ENCODE measurements around the gene IFNA10.

DNA sequence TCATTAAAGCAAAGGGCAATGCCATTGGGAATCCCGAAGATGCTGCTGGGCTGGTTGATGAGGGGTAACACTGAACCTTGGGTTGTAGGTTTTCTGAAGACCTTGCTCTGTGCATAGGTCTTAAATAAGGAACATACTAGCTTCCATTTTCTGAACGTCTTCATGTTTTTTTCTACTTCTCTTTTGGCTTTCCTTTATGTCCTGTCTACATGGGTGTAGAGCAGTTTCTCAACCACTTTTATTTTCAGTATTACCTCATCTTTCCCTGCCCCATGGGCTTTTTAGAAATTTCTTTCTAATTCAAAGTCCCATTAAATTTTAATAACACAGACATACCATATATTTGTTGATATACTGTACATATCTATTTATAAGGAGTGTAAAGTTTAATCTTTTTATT lies 33.0 kb upstream of the IFNA10 start, which contains the start of gene IFNA14:
- TF ChIP-seq POLR2AphosphoS5 (IDR thresholded peaks at IDR 0.05; ENCODE audit: low read depth) = no peak
- TF ChIP-seq, protein P1, sequence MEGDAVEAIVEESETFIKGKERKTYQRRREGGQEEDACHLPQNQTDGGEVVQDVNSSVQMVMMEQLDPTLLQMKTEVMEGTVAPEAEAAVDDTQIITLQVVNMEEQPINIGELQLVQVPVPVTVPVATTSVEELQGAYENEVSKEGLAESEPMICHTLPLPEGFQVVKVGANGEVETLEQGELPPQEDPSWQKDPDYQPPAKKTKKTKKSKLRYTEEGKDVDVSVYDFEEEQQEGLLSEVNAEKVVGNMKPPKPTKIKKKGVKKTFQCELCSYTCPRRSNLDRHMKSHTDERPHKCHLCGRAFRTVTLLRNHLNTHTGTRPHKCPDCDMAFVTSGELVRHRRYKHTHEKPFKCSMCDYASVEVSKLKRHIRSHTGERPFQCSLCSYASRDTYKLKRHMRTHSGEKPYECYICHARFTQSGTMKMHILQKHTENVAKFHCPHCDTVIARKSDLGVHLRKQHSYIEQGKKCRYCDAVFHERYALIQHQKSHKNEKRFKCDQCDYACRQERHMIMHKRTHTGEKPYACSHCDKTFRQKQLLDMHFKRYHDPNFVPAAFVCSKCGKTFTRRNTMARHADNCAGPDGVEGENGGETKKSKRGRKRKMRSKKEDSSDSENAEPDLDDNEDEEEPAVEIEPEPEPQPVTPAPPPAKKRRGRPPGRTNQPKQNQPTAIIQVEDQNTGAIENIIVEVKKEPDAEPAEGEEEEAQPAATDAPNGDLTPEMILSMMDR (IDR thresholded peaks at IDR 0.05; ENCODE audit: insufficient read depth, low read length) = no peak
- TF ChIP-seq, protein P2, sequence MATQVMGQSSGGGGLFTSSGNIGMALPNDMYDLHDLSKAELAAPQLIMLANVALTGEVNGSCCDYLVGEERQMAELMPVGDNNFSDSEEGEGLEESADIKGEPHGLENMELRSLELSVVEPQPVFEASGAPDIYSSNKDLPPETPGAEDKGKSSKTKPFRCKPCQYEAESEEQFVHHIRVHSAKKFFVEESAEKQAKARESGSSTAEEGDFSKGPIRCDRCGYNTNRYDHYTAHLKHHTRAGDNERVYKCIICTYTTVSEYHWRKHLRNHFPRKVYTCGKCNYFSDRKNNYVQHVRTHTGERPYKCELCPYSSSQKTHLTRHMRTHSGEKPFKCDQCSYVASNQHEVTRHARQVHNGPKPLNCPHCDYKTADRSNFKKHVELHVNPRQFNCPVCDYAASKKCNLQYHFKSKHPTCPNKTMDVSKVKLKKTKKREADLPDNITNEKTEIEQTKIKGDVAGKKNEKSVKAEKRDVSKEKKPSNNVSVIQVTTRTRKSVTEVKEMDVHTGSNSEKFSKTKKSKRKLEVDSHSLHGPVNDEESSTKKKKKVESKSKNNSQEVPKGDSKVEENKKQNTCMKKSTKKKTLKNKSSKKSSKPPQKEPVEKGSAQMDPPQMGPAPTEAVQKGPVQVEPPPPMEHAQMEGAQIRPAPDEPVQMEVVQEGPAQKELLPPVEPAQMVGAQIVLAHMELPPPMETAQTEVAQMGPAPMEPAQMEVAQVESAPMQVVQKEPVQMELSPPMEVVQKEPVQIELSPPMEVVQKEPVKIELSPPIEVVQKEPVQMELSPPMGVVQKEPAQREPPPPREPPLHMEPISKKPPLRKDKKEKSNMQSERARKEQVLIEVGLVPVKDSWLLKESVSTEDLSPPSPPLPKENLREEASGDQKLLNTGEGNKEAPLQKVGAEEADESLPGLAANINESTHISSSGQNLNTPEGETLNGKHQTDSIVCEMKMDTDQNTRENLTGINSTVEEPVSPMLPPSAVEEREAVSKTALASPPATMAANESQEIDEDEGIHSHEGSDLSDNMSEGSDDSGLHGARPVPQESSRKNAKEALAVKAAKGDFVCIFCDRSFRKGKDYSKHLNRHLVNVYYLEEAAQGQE (IDR thresholded peaks at IDR 0.05; ENCODE audit: insufficient replicate concordance, low read depth) = no peak
- TF ChIP-seq GABPA (IDR thresholded peaks at IDR 0.05; ENCODE audit: low read depth) = no peak
- TF ChIP-seq SPI1 (IDR thresholded peaks at IDR 0.05; ENCODE audit: borderline replicate concordance, low read depth) = no peak

Measured in HL-60 (cell line).